Panc1 (cell line): ENCODE measurements around the gene CCDC160.
"Not testable (repeated sequence)": the region's sequence is repeated elsewhere in the genome, so short reads cannot be mapped to it uniquely, and the experiment has no call there.

Experiments used
- CTCF ChIP-seq: fragments of 450-650 bp; IDR thresholded peaks from 2 replicates; pipeline ENCODE4 v1.5.1; 2017; ENCODE audit warnings: mild to moderate bottlenecking
- POLR2AphosphoS5 ChIP-seq: IDR thresholded peaks from 2 replicates; pipeline ENCODE4 v1.6.1; 2012; ENCODE audit warnings: mild to moderate bottlenecking, low read depth, low read length, moderate library complexity
- REST ChIP-seq, 2 experiments: IDR thresholded peaks; 2 replicates each; pipeline ENCODE4 v1.6.1; 2011 to 2012; ENCODE audit warnings: low read depth in 2 of 2, control low read depth in 1 of 2, low read length in 1 of 2, mild to moderate bottlenecking in 1 of 2, moderate library complexity in 1 of 2; ENCODE audit not compliant: insufficient read depth in 1 of 2
- SIN3A ChIP-seq: IDR thresholded peaks from 2 replicates; pipeline ENCODE4 v1.6.1; 2012; ENCODE audit warnings: low read depth, mild to moderate bottlenecking, low read length, moderate library complexity, borderline replicate concordance; ENCODE audit not compliant: insufficient read depth
- TCF7L2 ChIP-seq: IDR thresholded peaks from 2 replicates; pipeline ENCODE4 v1.6.1; 2011; ENCODE audit warnings: mild to moderate bottlenecking, low read depth, low read length, inconsistent platforms

- TF ChIP-seq CTCF; POLR2AphosphoS5; REST (IDR thresholded peaks at IDR 0.05; ENCODE audit: insufficient read depth in 1 of 2, low read depth in 2 of 2, low read length in 1 of 2); TCF7L2; SIN3A: not testable (repeated sequence)
These were observed 1.2 kb downstream of the CCDC160 start for GRCh38 chrX:134238144-134238543.
